ENCODE results near the gene AKAP8.
"Not testable (repeated sequence)": the region's sequence is repeated elsewhere in the genome, so short reads cannot be mapped to it uniquely, and the experiment has no call there.

The AKAP8 gene

GRCh38 chr19:15379083-15379998, at the start of gene AKAP8:
Gene AKAP8, minus strand, starts transcription at chr19:15379787. Its CDS starts 56 bp downstream, at chr19:15379731.
- peak; percentile 96 for DNase-seq

GRCh38 chr19:15427991-15428471, 48.4 kb upstream of the AKAP8 start:
- no peak for DNase-seq

- no peak for DNase-seq
Measured at GRCh38 chr19:15427350-15427700, 47.7 kb upstream of the AKAP8 start.

GRCh38 chr19:15426485-15427349, 47.1 kb upstream of the AKAP8 start:
- no peak for DNase-seq

- no peak for DNase-seq
Measured at GRCh38 chr19:15425321-15425950, 45.8 kb upstream of the AKAP8 start.

- DNase-seq = no peak
Measured at GRCh38 chr19:15424692-15425272, 45.2 kb upstream of the AKAP8 start.

- DNase-seq = no peak
Measured at GRCh38 chr19:15424121-15424520, 44.5 kb upstream of the AKAP8 start.

GRCh38 chr19:15423130-15423529, 43.5 kb upstream of the AKAP8 start:
- no peak for DNase-seq

GRCh38 chr19:15422296-15423075, 42.9 kb upstream of the AKAP8 start:
- DNase-seq = no peak

GRCh38 chr19:15421721-15422260, 42.2 kb upstream of the AKAP8 start:
- no peak for DNase-seq

GRCh38 chr19:15421136-15421695, 41.6 kb upstream of the AKAP8 start:
- DNase-seq = no peak

GRCh38 chr19:15419413-15420025, 39.9 kb upstream of the AKAP8 start:
- no peak for DNase-seq

- peak; percentile 95 for DNase-seq
Measured at GRCh38 chr19:15418579-15419412, 39.2 kb upstream of the AKAP8 start, which contains the start of gene AKAP8L. Gene AKAP8L, minus strand, starts transcription at chr19:15418988. Its CDS starts 65 bp downstream, at chr19:15418923.

GRCh38 chr19:15418231-15418578, 38.6 kb upstream of the AKAP8 start:
- no peak for DNase-seq

- no peak for DNase-seq
Measured at GRCh38 chr19:15417699-15418098, 38.1 kb upstream of the AKAP8 start.

GRCh38 chr19:15412832-15413231, 33.2 kb upstream of the AKAP8 start:
- DNase-seq = no peak

GRCh38 chr19:15411351-15411750, 31.8 kb upstream of the AKAP8 start:
- DNase-seq = not testable (repeated sequence)

- DNase-seq = no peak
Measured at GRCh38 chr19:15404780-15405211, 25.2 kb upstream of the AKAP8 start.

- no peak for DNase-seq
Measured at GRCh38 chr19:15404097-15404779, 24.7 kb upstream of the AKAP8 start.

All from NCI-H2107 (cell line).